HG02571 (cell line): Measurements from ENCODE around the gene IL1RAP.

Experiments
- ATAC-seq: cut with Tn5 transposase; IDR thresholded peaks from one replicate; pipeline ENCODE4 v1.9.1; 2021; ENCODE audit warnings: mild to moderate bottlenecking, moderate library complexity; ENCODE audit not compliant: unreplicated experiment

Gene IL1RAP

GRCh38 chr3:190575437-190576185 is 61.7 kb downstream of the IL1RAP start:
- ATAC-seq, result no peak

- no peak for ATAC-seq
Observed at GRCh38 chr3:190577225-190577624, 63.3 kb downstream of the IL1RAP start.

GRCh38 chr3:190579514-190580137 is 65.7 kb downstream of the IL1RAP start:
- ATAC-seq, result no peak

GRCh38 chr3:190580417-190580816 is 66.5 kb downstream of the IL1RAP start:
- ATAC-seq, result no peak

- no peak for ATAC-seq
Observed at GRCh38 chr3:190581041-190581541, 67.2 kb downstream of the IL1RAP start.

GRCh38 chr3:190582667-190583066 is 68.8 kb downstream of the IL1RAP start:
- ATAC-seq, result no peak

GRCh38 chr3:190585805-190586630 is 72.1 kb downstream of the IL1RAP start:
- ATAC-seq, result no peak

- ATAC-seq, result no peak
Observed at GRCh38 chr3:190586631-190587011, 72.7 kb downstream of the IL1RAP start.

GRCh38 chr3:190588570-190588969 is 74.7 kb downstream of the IL1RAP start:
- no peak for ATAC-seq

- ATAC-seq, result no peak
Observed at GRCh38 chr3:190589326-190589725, 75.4 kb downstream of the IL1RAP start.

- ATAC-seq, result no peak
Observed at GRCh38 chr3:190591080-190591479, 77.2 kb downstream of the IL1RAP start.

GRCh38 chr3:190593075-190593474 is 79.2 kb downstream of the IL1RAP start:
- no peak for ATAC-seq

- no peak for ATAC-seq
Observed at GRCh38 chr3:190594171-190594570, 80.3 kb downstream of the IL1RAP start.

GRCh38 chr3:190595179-190595795 is 81.4 kb downstream of the IL1RAP start:
- ATAC-seq, result no peak

GRCh38 chr3:190595807-190596206 is 81.9 kb downstream of the IL1RAP start:
- no peak for ATAC-seq

- ATAC-seq, result no peak
Observed at GRCh38 chr3:190596349-190597285, 82.7 kb downstream of the IL1RAP start.

GRCh38 chr3:190597291-190597690 is 83.4 kb downstream of the IL1RAP start:
- no peak for ATAC-seq

- no peak for ATAC-seq
Observed at GRCh38 chr3:190601622-190602021, 87.7 kb downstream of the IL1RAP start.

GRCh38 chr3:190605385-190605784 is 91.5 kb downstream of the IL1RAP start:
- ATAC-seq, result no peak

GRCh38 chr3:190606596-190606995 is 92.7 kb downstream of the IL1RAP start:
- no peak for ATAC-seq
